SK-N-MC (cell line): ENCODE measurements around the gene POLA1.

Source experiments
- DNase-seq: peaks from one replicate; pipeline ENCODE4 v3.0.0-alpha.2; 2011; ENCODE audit warnings: low read depth, low spot score
- H3K27ac ChIP-seq: fragments of 200-600 bp; sonication (generic); 2 replicates; pipeline ENCODE4 v1.5.1; 2016; ENCODE audit warnings: mixed run types
- H3K36me3 ChIP-seq: fragments of 200-600 bp; sonication (generic); 2 replicates; pipeline ENCODE4 v1.6.1; 2017; ENCODE audit warnings: antibody characterized with exemption, low read length, mixed read lengths; ENCODE audit not compliant: insufficient read depth
- H3K4me3 ChIP-seq: fragments of 200-600 bp; sonication (generic); 2 replicates; pipeline ENCODE4 v1.5.1; 2016
- H3K9ac ChIP-seq: fragments of 200-600 bp; sonication (generic); 2 replicates; pipeline ENCODE4 v1.8.0; 2017; ENCODE audit warnings: mixed run types, mixed read lengths; ENCODE audit not compliant: insufficient read length
- H3K9me3 ChIP-seq: fragments of 200-600 bp; sonication (generic); 2 replicates; pipeline ENCODE4 v1.6.1; 2017; ENCODE audit warnings: low read depth, mild to moderate bottlenecking, antibody characterized with exemption, low read length, moderate library complexity, mixed read lengths
- EZH2 ChIP-seq: fragments of 200-600 bp; sonication (generic); IDR thresholded peaks from one replicate; pipeline ENCODE4 v1.6.1; 2017; ENCODE audit warnings: antibody characterized with exemption
- FOXP2 ChIP-seq: optimal IDR thresholded peaks from 2 replicates; pipeline ENCODE3; 2011; ENCODE audit warnings: mild to moderate bottlenecking, moderate library complexity; ENCODE audit not compliant: insufficient read depth; ENCODE audit errors: extremely low read length, control extremely low read depth
- POLR2AphosphoS5 ChIP-seq: IDR thresholded peaks from 2 replicates; pipeline ENCODE4 v1.6.1; 2012; ENCODE audit warnings: mild to moderate bottlenecking, low read depth, low read length, borderline replicate concordance

The POLA1 gene

GRCh38 chrX:25018682-25019081 is 325.0 kb downstream of the POLA1 start:
- Histone ChIP-seq H3K4me3 (peak overlapping the region; percentile 81; the same call in 1 of the 2 replicates), H3K36me3 (no peaks in the 10 kb centered on the region), H3K9ac (no peak overlapping the region), H3K9me3 (no peaks in the 10 kb centered on the region), H3K27ac (no peak overlapping the region)
- no peak for TF ChIP-seq FOXP2
- no peak for TF ChIP-seq EZH2
- DNase-seq, result no peak

GRCh38 chrX:25019707-25020390 is 326.1 kb downstream of the POLA1 start:
- peak overlapping the region; percentile 28 for H3K9ac ChIP-seq
- peak overlapping the region; percentile 81 for H3K4me3 ChIP-seq
- no peaks in the 10 kb centered on the region for H3K36me3 ChIP-seq
- TF ChIP-seq POLR2AphosphoS5 (no peak), FOXP2 (no peak), EZH2 (no peak)
- no peak for DNase-seq
- peak overlapping the region; percentile 57; the same call in 1 of the 2 replicates for H3K27ac ChIP-seq
- H3K9me3 ChIP-seq, result no peaks in the 10 kb centered on the region

GRCh38 chrX:25020391-25020904 is 326.7 kb downstream of the POLA1 start:
- TF ChIP-seq FOXP2, result no peak
- TF ChIP-seq EZH2, result no peak
- TF ChIP-seq POLR2AphosphoS5, result no peak
- no peak overlapping the region; the same call in 1 of the 2 replicates for H3K27ac ChIP-seq
- no peak for DNase-seq
- no peaks in the 10 kb centered on the region for H3K9me3 ChIP-seq
- H3K9ac ChIP-seq, result peak overlapping the region; percentile 28
- H3K4me3 ChIP-seq, result peak overlapping the region; percentile 81
- no peaks in the 10 kb centered on the region for H3K36me3 ChIP-seq

GRCh38 chrX:25020905-25021449 is 327.3 kb downstream of the POLA1 start:
- DNase-seq, result no peak
- H3K36me3 ChIP-seq, result no peaks in the 10 kb centered on the region
- no peak overlapping the region for H3K27ac ChIP-seq
- peak overlapping the region; percentile 47 for H3K9ac ChIP-seq
- peak overlapping the region; percentile 81 for H3K4me3 ChIP-seq
- H3K9me3 ChIP-seq, result no peaks in the 10 kb centered on the region
- TF ChIP-seq EZH2 (no peak), POLR2AphosphoS5 (no peak), FOXP2 (no peak)

GRCh38 chrX:25022499-25023325 is 329.0 kb downstream of the POLA1 start:
- H3K36me3 ChIP-seq, result no peaks in the 10 kb centered on the region
- no peak overlapping the region for H3K4me3 ChIP-seq
- no peak overlapping the region for H3K9ac ChIP-seq
- DNase-seq, result no peak
- H3K9me3 ChIP-seq, result no peaks in the 10 kb centered on the region
- no peak for TF ChIP-seq EZH2
- no peak overlapping the region for H3K27ac ChIP-seq

- DNase-seq, result no peak
- Histone ChIP-seq H3K9ac (no peak overlapping the region), H3K4me3 (no peak overlapping the region), H3K27ac (no peak overlapping the region), H3K9me3 (no peaks in the 10 kb centered on the region), H3K36me3 (no peaks in the 10 kb centered on the region)
- TF ChIP-seq EZH2 (no peak), FOXP2 (no peak), POLR2AphosphoS5 (no peak)
Measured at GRCh38 chrX:25023908-25024307, 330.2 kb downstream of the POLA1 start.

GRCh38 chrX:25025615-25026014 is 331.9 kb downstream of the POLA1 start:
- no peaks in the 10 kb centered on the region for H3K9me3 ChIP-seq
- H3K27ac ChIP-seq, result no peak overlapping the region
- no peak for TF ChIP-seq EZH2
- no peak for TF ChIP-seq POLR2AphosphoS5
- no peak for TF ChIP-seq FOXP2
- DNase-seq, result no peak
- no peak overlapping the region for H3K9ac ChIP-seq
- no peaks in the 10 kb centered on the region for H3K36me3 ChIP-seq
- H3K4me3 ChIP-seq, result no peak overlapping the region

GRCh38 chrX:25026576-25026975 is 332.9 kb downstream of the POLA1 start:
- Histone ChIP-seq H3K36me3 (no peaks in the 10 kb centered on the region), H3K9me3 (no peaks in the 10 kb centered on the region), H3K9ac (no peak overlapping the region), H3K27ac (no peak overlapping the region), H3K4me3 (no peak overlapping the region)
- no peak for TF ChIP-seq EZH2
- TF ChIP-seq FOXP2, result no peak
- DNase-seq, result no peak
